ENCODE results near the gene PLCH2.

- TF ChIP-seq CTCF (conservative IDR thresholded peaks at IDR 0.05; ENCODE audit: low read length) (no peak), EZH2phosphoT487 (IDR thresholded peaks at IDR 0.05; ENCODE audit: borderline replicate concordance, low read depth, low read length) (no peak)
Observed at GRCh38 chr1:2534315-2534686, 58.2 kb downstream of the PLCH2 start.
